HepG2 (cell line): ENCODE results near the gene CTDSP1. TPM values are rescaled to one million over a fixed set of nuclear protein-coding genes. Genes with fewer than 3 reads are reported as not detected.

Experiments used
- ATAD3A ChIP-seq: sonication (generic); formaldehyde crosslinking; IDR thresholded peaks from 2 replicates; pipeline ENCODE4 v1.4.0; 2020; ENCODE audit warnings: missing genetic modification reagents
- GLMP ChIP-seq: sonication (generic); formaldehyde crosslinking; IDR thresholded peaks from 2 replicates; pipeline ENCODE4 v1.9.0; 2021; ENCODE audit warnings: missing genetic modification reagents, mild to moderate bottlenecking, borderline replicate concordance
- HMG20B ChIP-seq: conservative IDR thresholded peaks from 2 replicates; pipeline ENCODE4 v1.6.1; 2016; ENCODE audit warnings: missing genetic modification reagents, missing compliant biosample characterization
- MTF2 ChIP-seq: sonication (generic); formaldehyde crosslinking; IDR thresholded peaks from 2 replicates; pipeline ENCODE4 v1.5.0; 2020; ENCODE audit warnings: missing genetic modification reagents, borderline replicate concordance
- SRY ChIP-seq: sonication (generic); formaldehyde crosslinking; IDR thresholded peaks from 2 replicates; pipeline ENCODE4 v1.8.0; 2022; ENCODE audit warnings: mild to moderate bottlenecking, missing genetic modification reagents
- ZBTB10 ChIP-seq: sonication (generic); formaldehyde crosslinking; IDR thresholded peaks from 2 replicates; pipeline ENCODE4 v1.4.0; 2020; ENCODE audit warnings: missing genetic modification reagents, borderline replicate concordance
- ZMYM3 ChIP-seq: sonication (generic); formaldehyde crosslinking; IDR thresholded peaks from 2 replicates; pipeline ENCODE4 v1.5.1; 2020; ENCODE audit warnings: mild to moderate bottlenecking, missing genetic modification reagents
- ZNF143 ChIP-seq: sonication (generic); formaldehyde crosslinking; IDR thresholded peaks from 2 replicates; pipeline ENCODE4 v1.4.0; 2020; ENCODE audit warnings: missing genetic modification reagents
- ZNF207 ChIP-seq: fragments of 450-650 bp; IDR thresholded peaks from 2 replicates; pipeline ENCODE4 v1.6.1; 2016; ENCODE audit warnings: antibody characterized with exemption, borderline replicate concordance
- ZNF33B ChIP-seq: sonication (generic); formaldehyde crosslinking; IDR thresholded peaks from 2 replicates; pipeline ENCODE4 v1.5.1; 2020; ENCODE audit warnings: mild to moderate bottlenecking, missing genetic modification reagents
- ZNF678 ChIP-seq: sonication (generic); formaldehyde crosslinking; IDR thresholded peaks from 2 replicates; pipeline ENCODE4 v1.4.0; 2020; ENCODE audit warnings: mild to moderate bottlenecking, missing genetic modification reagents
- ZNF772 ChIP-seq: sonication (generic); formaldehyde crosslinking; IDR thresholded peaks from 2 replicates; pipeline ENCODE4 v1.5.0; 2020; ENCODE audit warnings: mild to moderate bottlenecking, missing genetic modification reagents
- ZNF784 ChIP-seq: sonication (generic); formaldehyde crosslinking; IDR thresholded peaks from 2 replicates; pipeline ENCODE4 v1.5.1; 2020; ENCODE audit warnings: missing genetic modification reagents, mild to moderate bottlenecking, borderline replicate concordance
- ZNF878 ChIP-seq: sonication (generic); formaldehyde crosslinking; IDR thresholded peaks from 2 replicates; pipeline ENCODE4 v1.8.1; 2023; ENCODE audit warnings: mild to moderate bottlenecking, missing genetic modification reagents, moderate library complexity
- polyA plus RNA-seq, 8 experiments: library from polyadenylated mRNA; depleted of rRNA in 3 of 8; stranded (reverse) in 7 of 8; unstranded in 1 of 8; fragments of >200 nt; fragmentation: Illumina TruSeq in 4 of 8; extraction: Trizol in 4 of 8; gene quantifications; 2 replicates each; pipeline versions ENCODE4 v1.2.1 to v1.2.3, GENCODE V29; 2011 to 2016; ENCODE audit warnings: low read depth in 4 of 8, missing spikeins in 1 of 8, mixed read lengths in 1 of 8; ENCODE audit not compliant: insufficient read depth in 1 of 8
- total RNA-seq, 5 experiments: library from RNA; depleted of rRNA; stranded (reverse); fragments of >200 nt; fragmentation: Illumina TruSeq; extraction: Trizol; gene quantifications; 2 replicates each; pipeline ENCODE4 v1.2.3, GENCODE V29; 2016; ENCODE audit warnings: low read depth in 1 of 5
- TF ChIP-seq, protein P1 (sequence below): IDR thresholded peaks from 2 replicates; pipeline ENCODE4 v1.6.1; 2016; ENCODE audit warnings: mild to moderate bottlenecking
- TF ChIP-seq, protein P2 (sequence below): sonication (generic); formaldehyde crosslinking; IDR thresholded peaks from 2 replicates; pipeline ENCODE4 v1.4.0; 2020; ENCODE audit warnings: mild to moderate bottlenecking, missing genetic modification reagents, borderline replicate concordance
- TF ChIP-seq, protein P3 (sequence below): sonication (generic); formaldehyde crosslinking; IDR thresholded peaks from 2 replicates; pipeline ENCODE4 v1.5.0; 2020; ENCODE audit warnings: mild to moderate bottlenecking, missing genetic modification reagents
- TF ChIP-seq, protein P4 (sequence below): sonication (generic); formaldehyde crosslinking; IDR thresholded peaks from 2 replicates; pipeline ENCODE4 v1.8.0; 2022; ENCODE audit warnings: mild to moderate bottlenecking, missing genetic modification reagents

The CTDSP1 gene
- total and polyA plus RNA-seq, 2 of the 13 experiments (the other 11 are each of a cell fraction or from before 2014, with no cell fraction given), result 91.0 to 268 TPM

GRCh38 chr2:218389333-218390150, 10.1 kb upstream of the CTDSP1 start (continued):
- TF ChIP-seq ZBTB10, result no peak
- peak; percentile 96 for TF ChIP-seq ZMYM3 (CRISPR knock-in tag)
- no peak for TF ChIP-seq ZNF33B (CRISPR knock-in tag)
- TF ChIP-seq, protein P1, sequence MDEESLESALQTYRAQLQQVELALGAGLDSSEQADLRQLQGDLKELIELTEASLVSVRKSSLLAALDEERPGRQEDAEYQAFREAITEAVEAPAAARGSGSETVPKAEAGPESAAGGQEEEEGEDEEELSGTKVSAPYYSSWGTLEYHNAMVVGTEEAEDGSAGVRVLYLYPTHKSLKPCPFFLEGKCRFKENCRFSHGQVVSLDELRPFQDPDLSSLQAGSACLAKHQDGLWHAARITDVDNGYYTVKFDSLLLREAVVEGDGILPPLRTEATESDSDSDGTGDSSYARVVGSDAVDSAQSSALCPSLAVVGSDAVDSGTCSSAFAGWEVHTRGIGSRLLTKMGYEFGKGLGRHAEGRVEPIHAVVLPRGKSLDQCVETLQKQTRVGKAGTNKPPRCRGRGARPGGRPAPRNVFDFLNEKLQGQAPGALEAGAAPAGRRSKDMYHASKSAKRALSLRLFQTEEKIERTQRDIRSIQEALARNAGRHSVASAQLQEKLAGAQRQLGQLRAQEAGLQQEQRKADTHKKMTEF (CRISPR knock-in tag), result peak; percentile 59
- TF ChIP-seq ZNF207, result no peak
- no peak for TF ChIP-seq GLMP
- no peak for TF ChIP-seq ZNF143
- TF ChIP-seq, protein P2, sequence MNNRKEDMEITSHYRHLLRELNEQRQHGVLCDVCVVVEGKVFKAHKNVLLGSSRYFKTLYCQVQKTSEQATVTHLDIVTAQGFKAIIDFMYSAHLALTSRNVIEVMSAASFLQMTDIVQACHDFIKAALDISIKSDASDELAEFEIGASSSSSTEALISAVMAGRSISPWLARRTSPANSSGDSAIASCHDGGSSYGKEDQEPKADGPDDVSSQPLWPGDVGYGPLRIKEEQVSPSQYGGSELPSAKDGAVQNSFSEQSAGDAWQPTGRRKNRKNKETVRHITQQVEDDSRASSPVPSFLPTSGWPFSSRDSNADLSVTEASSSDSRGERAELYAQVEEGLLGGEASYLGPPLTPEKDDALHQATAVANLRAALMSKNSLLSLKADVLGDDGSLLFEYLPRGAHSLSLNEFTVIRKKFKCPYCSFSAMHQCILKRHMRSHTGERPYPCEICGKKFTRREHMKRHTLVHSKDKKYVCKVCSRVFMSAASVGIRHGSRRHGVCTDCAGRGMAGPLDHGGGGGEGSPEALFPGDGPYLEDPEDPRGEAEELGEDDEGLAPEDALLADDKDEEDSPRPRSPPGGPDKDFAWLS (CRISPR knock-in tag), result no peak
- TF ChIP-seq, protein P3, sequence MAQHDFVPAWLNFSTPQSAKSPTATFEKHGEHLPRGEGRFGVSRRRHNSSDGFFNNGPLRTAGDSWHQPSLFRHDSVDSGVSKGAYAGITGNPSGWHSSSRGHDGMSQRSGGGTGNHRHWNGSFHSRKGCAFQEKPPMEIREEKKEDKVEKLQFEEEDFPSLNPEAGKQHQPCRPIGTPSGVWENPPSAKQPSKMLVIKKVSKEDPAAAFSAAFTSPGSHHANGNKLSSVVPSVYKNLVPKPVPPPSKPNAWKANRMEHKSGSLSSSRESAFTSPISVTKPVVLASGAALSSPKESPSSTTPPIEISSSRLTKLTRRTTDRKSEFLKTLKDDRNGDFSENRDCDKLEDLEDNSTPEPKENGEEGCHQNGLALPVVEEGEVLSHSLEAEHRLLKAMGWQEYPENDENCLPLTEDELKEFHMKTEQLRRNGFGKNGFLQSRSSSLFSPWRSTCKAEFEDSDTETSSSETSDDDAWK (CRISPR knock-in tag), result no peak
- TF ChIP-seq ZNF878, result no peak
- no peak for TF ChIP-seq ATAD3A (CRISPR knock-in tag)
- TF ChIP-seq, protein P4, sequence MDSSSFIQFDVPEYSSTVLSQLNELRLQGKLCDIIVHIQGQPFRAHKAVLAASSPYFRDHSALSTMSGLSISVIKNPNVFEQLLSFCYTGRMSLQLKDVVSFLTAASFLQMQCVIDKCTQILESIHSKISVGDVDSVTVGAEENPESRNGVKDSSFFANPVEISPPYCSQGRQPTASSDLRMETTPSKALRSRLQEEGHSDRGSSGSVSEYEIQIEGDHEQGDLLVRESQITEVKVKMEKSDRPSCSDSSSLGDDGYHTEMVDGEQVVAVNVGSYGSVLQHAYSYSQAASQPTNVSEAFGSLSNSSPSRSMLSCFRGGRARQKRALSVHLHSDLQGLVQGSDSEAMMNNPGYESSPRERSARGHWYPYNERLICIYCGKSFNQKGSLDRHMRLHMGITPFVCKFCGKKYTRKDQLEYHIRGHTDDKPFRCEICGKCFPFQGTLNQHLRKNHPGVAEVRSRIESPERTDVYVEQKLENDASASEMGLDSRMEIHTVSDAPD (CRISPR knock-in tag), result no peak
- peak; percentile 46; the same call in 1 of the 2 replicates for TF ChIP-seq ZNF772 (CRISPR knock-in tag)
- no peak for TF ChIP-seq ZNF678
- no peak for TF ChIP-seq ZNF784 (CRISPR knock-in tag)
- no peak for TF ChIP-seq MTF2
- no peak for TF ChIP-seq SRY (CRISPR knock-in tag)
- TF ChIP-seq HMG20B (CRISPR knock-in tag), result no peak
